ENCODE data around the gene PLEKHB1. TPM values are rescaled to one million over a fixed set of nuclear protein-coding genes. Genes with fewer than 3 reads are reported as not detected.

Gene PLEKHB1
- polyA plus RNA-seq, 3 donors = 0.05 to 0.88 (median 0.25) TPM

GRCh38 chr11:73637012-73637411 lies 9.4 kb upstream of the PLEKHB1 start:
- Mint-ChIP-seq H3K27ac (no peak overlapping the region), H3K27me3 (ENCODE audit: low read depth in 3 of 3) (peaks cover 1 to 6% (median 5%) of the 10 kb centered on the region in 3 donors), H3K4me3 (no peak overlapping the region), H3K9me3 (peaks cover 0 to 8% (median 3%) of the 10 kb centered on the region in 7 donors), H3K36me3 (no peaks in the 10 kb centered on the region), H3K4me1 (peaks cover 12% of the 10 kb centered on the region)
- no peak overlapping the region for H3K27ac ChIP-seq (ENCODE audit: low read depth in 1 of 2, low read length in 2 of 2)
- no peaks in the 10 kb centered on the region for H3K79me2 ChIP-seq (ENCODE audit: insufficient read depth, low read length)
- H3K9me3 ChIP-seq (replicated peaks in 1 of 2; ENCODE audit: control insufficient read depth in 1 of 2, insufficient read depth in 1 of 2, low read length in 2 of 2) = peaks cover 0 to 4% of the 10 kb centered on the region in 2 donors
- H3K4me2 ChIP-seq (replicated peaks; ENCODE audit: extremely low read depth, low read length, poor library complexity, severe bottlenecking) = no peak overlapping the region
- no peak overlapping the region for H3K4me3 ChIP-seq (replicated peaks in 1 of 3; ENCODE audit: low read depth in 2 of 3, low read length in 3 of 3)
- no CpG with 5 or more reads among the region's 1 CpG for WGBS (ENCODE audit: insufficient coverage)
- intact Hi-C loops (cut with micrococcal nuclease) = no loop called here
- H4K20me1 ChIP-seq (ENCODE audit: insufficient read depth, low read length) = no peaks in the 10 kb centered on the region
- no peaks in the 10 kb centered on the region for H3K36me3 ChIP-seq (replicated peaks in 1 of 2; ENCODE audit: control insufficient read depth in 1 of 2, insufficient read depth in 2 of 2, low read length in 2 of 2)
- no peak overlapping the region for H3K9ac ChIP-seq (ENCODE audit: insufficient read depth, low read length, poor library complexity, severe bottlenecking)
- H2AFZ ChIP-seq (ENCODE audit: insufficient read depth, low read depth, low read length, poor library complexity, severe bottlenecking) = peak overlapping the region; percentile 17
- TF ChIP-seq CTCF (IDR thresholded peaks at IDR 0.05) = no peak
- no peaks in the 10 kb centered on the region for H3K4me1 ChIP-seq (ENCODE audit: control insufficient read depth in 1 of 2, insufficient read depth in 2 of 2, low read length in 2 of 2)
- no peak for DNase-seq
- no peaks in the 10 kb centered on the region for H3K27me3 ChIP-seq (ENCODE audit: control insufficient read depth in 2 of 2, insufficient read depth in 2 of 2, low read length in 2 of 2)

GRCh38 chr11:73640592-73640991 lies 5.8 kb upstream of the PLEKHB1 start:
- 0% methylated on average over 2 of the region's 2 CpGs for WGBS (ENCODE audit: insufficient coverage)
- H3K36me3 Mint-ChIP-seq = no peaks in the 10 kb centered on the region
- DNase-seq = no peak
- H3K4me3 Mint-ChIP-seq = no peak overlapping the region
- H3K9me3 ChIP-seq (replicated peaks in 1 of 2; ENCODE audit: control insufficient read depth in 1 of 2, insufficient read depth in 1 of 2, low read length in 2 of 2) = no peaks in the 10 kb centered on the region
- H3K4me2 ChIP-seq (replicated peaks; ENCODE audit: extremely low read depth, low read length, poor library complexity, severe bottlenecking) = no peak overlapping the region
- H2AFZ ChIP-seq (ENCODE audit: insufficient read depth, low read depth, low read length, poor library complexity, severe bottlenecking) = no peak overlapping the region
- H4K20me1 ChIP-seq (ENCODE audit: insufficient read depth, low read length) = no peaks in the 10 kb centered on the region
- TF ChIP-seq CTCF (IDR thresholded peaks at IDR 0.05) = no peak
- no peak overlapping the region for H3K4me3 ChIP-seq (replicated peaks in 1 of 3; ENCODE audit: low read depth in 2 of 3, low read length in 3 of 3)
- no peaks in the 10 kb centered on the region for H3K79me2 ChIP-seq (ENCODE audit: insufficient read depth, low read length)
- H3K27ac Mint-ChIP-seq = no peak overlapping the region
- no peaks in the 10 kb centered on the region for H3K36me3 ChIP-seq (replicated peaks in 1 of 2; ENCODE audit: control insufficient read depth in 1 of 2, insufficient read depth in 2 of 2, low read length in 2 of 2)
- intact Hi-C loops (cut with micrococcal nuclease) = no loop called here
- H3K9ac ChIP-seq (ENCODE audit: insufficient read depth, low read length, poor library complexity, severe bottlenecking) = no peak overlapping the region
- H3K4me1 ChIP-seq (ENCODE audit: control insufficient read depth in 1 of 2, insufficient read depth in 2 of 2, low read length in 2 of 2) = peaks cover 6 to 7% of the 10 kb centered on the region in 2 donors
- H3K27me3 Mint-ChIP-seq (ENCODE audit: low read depth in 3 of 3) = peaks cover 2 to 8% (median 3%) of the 10 kb centered on the region in 3 donors
- H3K27ac ChIP-seq (ENCODE audit: low read depth in 1 of 2, low read length in 2 of 2) = no peak overlapping the region
- H3K27me3 ChIP-seq (ENCODE audit: control insufficient read depth in 2 of 2, insufficient read depth in 2 of 2, low read length in 2 of 2) = peaks cover 0 to under 1% of the 10 kb centered on the region in 2 donors
- H3K4me1 Mint-ChIP-seq = peaks cover 14% of the 10 kb centered on the region
- peaks cover 0 to 2% (median 0%) of the 10 kb centered on the region in 7 donors for H3K9me3 Mint-ChIP-seq

All from CD14-positive monocyte (primary cell).